IPS-18a (cell line): ENCODE results near the gene SGMS1.
"Not testable (repeated sequence)": the region's sequence is repeated elsewhere in the genome, so short reads cannot be mapped to it uniquely, and the experiment has no call there.

Experiments used
- H3K27ac ChIP-seq: one replicate; pipeline ENCODE4 v1.5.1; 2013; ENCODE audit warnings: low read length
- H3K27me3 ChIP-seq: one replicate; pipeline ENCODE4 v1.6.1; 2013; ENCODE audit warnings: mild to moderate bottlenecking, low read length; ENCODE audit not compliant: control insufficient read depth, insufficient read depth
- H3K36me3 ChIP-seq: one replicate; pipeline ENCODE4 v1.6.1; 2013; ENCODE audit warnings: low read depth, low read length; ENCODE audit not compliant: control insufficient read depth
- H3K4me1 ChIP-seq: one replicate; pipeline ENCODE4 v1.6.1; 2013; ENCODE audit warnings: low read depth, low read length; ENCODE audit not compliant: control insufficient read depth
- H3K4me3 ChIP-seq: one replicate; pipeline ENCODE4 v1.5.1; 2013; ENCODE audit warnings: low read length
- H3K9ac ChIP-seq: one replicate; pipeline ENCODE4 v1.6.1; 2013; ENCODE audit warnings: mild to moderate bottlenecking, low read length, moderate library complexity
- H3K9me3 ChIP-seq: one replicate; pipeline ENCODE4 v1.6.1; 2013; ENCODE audit warnings: low read depth, low read length; ENCODE audit not compliant: control insufficient read depth

The SGMS1 gene

GRCh38 chr10:50279489-50279888 lies 344.3 kb downstream of the SGMS1 start:
- Histone ChIP-seq H3K9me3 (no peaks in the 10 kb centered on the region), H3K9ac (no peak overlapping the region), H3K4me3 (no peak overlapping the region), H3K4me1 (no peaks in the 10 kb centered on the region), H3K27me3 (no peaks in the 10 kb centered on the region), H3K27ac (no peak overlapping the region), H3K36me3 (no peaks in the 10 kb centered on the region)

- Histone ChIP-seq H3K4me3 (no peak overlapping the region), H3K36me3 (no peaks in the 10 kb centered on the region), H3K9me3 (no peaks in the 10 kb centered on the region), H3K27ac (no peak overlapping the region), H3K27me3 (no peaks in the 10 kb centered on the region), H3K9ac (no peak overlapping the region), H3K4me1 (no peaks in the 10 kb centered on the region)
Observed at GRCh38 chr10:50275650-50276235, 348.0 kb downstream of the SGMS1 start.

- no peak overlapping the region for H3K9ac ChIP-seq
- H3K4me3 ChIP-seq, result no peak overlapping the region
- H3K9me3 ChIP-seq, result no peaks in the 10 kb centered on the region
- H3K4me1 ChIP-seq, result no peaks in the 10 kb centered on the region
- H3K27ac ChIP-seq, result no peak overlapping the region
- H3K36me3 ChIP-seq, result no peaks in the 10 kb centered on the region
- no peaks in the 10 kb centered on the region for H3K27me3 ChIP-seq
Observed at GRCh38 chr10:50272531-50272930, 351.2 kb downstream of the SGMS1 start.

- Histone ChIP-seq H3K27me3 (no peaks in the 10 kb centered on the region), H3K4me3 (no peak overlapping the region), H3K36me3 (no peaks in the 10 kb centered on the region), H3K4me1 (no peaks in the 10 kb centered on the region), H3K9me3 (no peaks in the 10 kb centered on the region), H3K9ac (no peak overlapping the region), H3K27ac (no peak overlapping the region)
Observed at GRCh38 chr10:50271564-50272250, 352.0 kb downstream of the SGMS1 start.

GRCh38 chr10:50267877-50268276 lies 355.9 kb downstream of the SGMS1 start:
- H3K27ac ChIP-seq, H3K27me3 ChIP-seq, H3K4me3 ChIP-seq, H3K36me3 ChIP-seq, H3K4me1 ChIP-seq, H3K9ac ChIP-seq, H3K9me3 ChIP-seq: not testable (repeated sequence)

GRCh38 chr10:50262625-50263024 lies 361.1 kb downstream of the SGMS1 start:
- H3K9me3 ChIP-seq, H3K36me3 ChIP-seq, H3K4me1 ChIP-seq, H3K27me3 ChIP-seq, H3K27ac ChIP-seq, H3K4me3 ChIP-seq, H3K9ac ChIP-seq: not testable (repeated sequence)

GRCh38 chr10:50260791-50261281 lies 362.9 kb downstream of the SGMS1 start:
- Histone ChIP-seq H3K9me3 (no peaks in the 10 kb centered on the region), H3K27me3 (no peaks in the 10 kb centered on the region), H3K36me3 (no peaks in the 10 kb centered on the region), H3K4me1 (no peaks in the 10 kb centered on the region), H3K9ac (no peak overlapping the region), H3K4me3 (no peak overlapping the region), H3K27ac (no peak overlapping the region)
